ENCODE data around the gene RAB40B. TPM values are rescaled to one million over a fixed set of nuclear protein-coding genes. Genes with fewer than 3 reads are reported as not detected.
A peak's percentile ranks its signal among the peaks of the same experiment; 100 is the strongest.

The RAB40B gene
- polyA plus RNA-seq, 1 of the 3 experiments (the other 2 are of a cell fraction) = 20.7 TPM

- peaks cover 27% of the 10 kb centered on the region for H3F3A ChIP-seq (replicated peaks; ENCODE audit: insufficient read depth)
- TF ChIP-seq POLR2AphosphoS5 (IDR thresholded peaks at IDR 0.05; ENCODE audit: low read depth, low read length) = no peak; the same call in 1 of the 2 replicates
- no peak for TF ChIP-seq GATA2 (CRISPR knock-in tag; IDR thresholded peaks at IDR 0.05)
- no peak for TF ChIP-seq PBX3 (IDR thresholded peaks at IDR 0.05)
- no peak for TF ChIP-seq ZBTB33 (IDR thresholded peaks at IDR 0.05; ENCODE audit: borderline replicate concordance, low read depth)
- no peak for TF ChIP-seq TAF1 (IDR thresholded peaks at IDR 0.05; ENCODE audit: borderline replicate concordance, low read depth, low read length)
- no peak for TF ChIP-seq GABPA (IDR thresholded peaks at IDR 0.05; ENCODE audit: low read depth)
- no peak for TF ChIP-seq SIN3A (IDR thresholded peaks at IDR 0.05; ENCODE audit: borderline replicate concordance, low read depth, low read length)
- no peak for TF ChIP-seq USF2 (IDR thresholded peaks at IDR 0.05; ENCODE audit: borderline replicate concordance, low read depth, low read length)
- no peak for TF ChIP-seq CTCF (IDR thresholded peaks at IDR 0.05)
- no peaks in the 10 kb centered on the region for H3K9me2 ChIP-seq
- peaks cover 0 to 16% of the 10 kb centered on the region in 2 experiments; a peak in 2 of 4 replicates for H3K4me1 ChIP-seq (ENCODE audit: control insufficient read depth in 1 of 2, insufficient read depth in 2 of 2, low read depth in 1 of 2, low read length in 1 of 2)
- H3K9ac ChIP-seq = no peak overlapping the region
- POLR2A ChIA-PET = no interaction called here
- peaks cover 49 to 54% of the 10 kb centered on the region in 2 experiments for H3K36me3 ChIP-seq (replicated peaks in 1 of 2; ENCODE audit: control insufficient read depth in 1 of 2, insufficient read depth in 2 of 2, low read length in 1 of 2)
- no peaks in the 10 kb centered on the region for H3K9me3 ChIP-seq
- WGBS (ENCODE audit: low lambda C conversion rate) = 96% methylated on average over 32 of the region's 37 CpGs
- no peaks in the 10 kb centered on the region for H3K79me2 ChIP-seq (ENCODE audit: insufficient read depth)
- CTCF ChIA-PET = interaction anchor here (1.3 kb wide), 1 partner anchor 139 kb away, joined by 3 read pairs; no protein-coding TSS in a partner anchor
- peak overlapping the region in 1 of 2 experiments; percentile 23; a peak in 1 of 4 replicates for H3K27ac ChIP-seq (ENCODE audit: low read depth in 2 of 2, low read length in 1 of 2)
- no peak overlapping the region for H3K4me2 ChIP-seq
- no peaks in the 10 kb centered on the region for H4K20me1 ChIP-seq (ENCODE audit: insufficient read depth)
- peak; percentile 83 for DNase-seq
- no peaks in the 10 kb centered on the region for H3K27me3 ChIP-seq (ENCODE audit: insufficient read depth)
- H2AFZ ChIP-seq (ENCODE audit: low read depth) = no peak overlapping the region
- H3K4me3 ChIP-seq (ENCODE audit: low read depth in 2 of 2, low read length in 1 of 2) = no peak overlapping the region
Observed at GRCh38 chr17:82613283-82614094, 85.0 kb downstream of the RAB40B start.
